K562 (cell line): ENCODE data around the gene RNU6-1. TPM values are rescaled to one million over a fixed set of nuclear protein-coding genes. Genes with fewer than 3 reads are reported as not detected.
A peak's percentile ranks its signal among the peaks of the same experiment; 100 is the strongest.

Source experiments
- ATAC-seq: fragments of 200-7000 bp; cut with Tn5 transposase; 3 replicates; pipeline ENCODE4 v1.9.1; 2020; ENCODE audit warnings: moderate library complexity
- BruUV-seq: library from RNA; stranded (reverse); fragments of 400-500 nt; replicated peaks from 2 replicates; lab custom pipeline; 2021; lab: Mats Ljungman, UMichigan
- CTCF ChIA-PET: fragments of 300-600 bp; formaldehyde crosslinking; extraction: SDS; loops from one replicate; lab custom pipeline; 2021; ENCODE audit warnings: low intra/inter-chr PET ratio; lab: Yijun Ruan, JAX
- POLR2A ChIA-PET: fragments of 300-600, 350-650 bp; sonication (Branson Sonifier 250); formaldehyde crosslinking; extraction: SDS; loops from one replicate; lab custom pipeline; 2021; ENCODE audit warnings: antibody characterized with exemption, inconsistent platforms; lab: Yijun Ruan, JAX
- DNase-seq, 4 experiments: peaks; one replicate each; pipeline versions ENCODE4 v3.0.0 to v3.0.0-alpha.2; 2011 to 2018; ENCODE audit warnings: low spot score in 3 of 4, mixed read lengths in 3 of 4; ENCODE audit errors: extremely low read depth in 1 of 4
- FAIRE-seq: peaks from 2 replicates; lab custom pipeline; 2011; peaks lifted over from hg19 to GRCh38; lab: Jason Lieb, UNC
- H2AFZ ChIP-seq: 2 replicates; pipeline ENCODE4 v1.6.0; 2011; ENCODE audit warnings: low read depth, low read length, control low read depth, inconsistent platforms
- H3K27ac ChIP-seq: fragments of 200-600 bp; 3 replicates; pipeline ENCODE4 v1.8.0; 2011; ENCODE audit warnings: low read depth, mild to moderate bottlenecking, control low read depth, inconsistent platforms, low read length, moderate library complexity, mixed read lengths; ENCODE audit errors: extremely low read depth
- H3K27me3 ChIP-seq, 2 experiments: fragments of 300-600 bp in 1 of 2; 2 replicates in 1 of 2; 3 replicates in 1 of 2; pipeline versions ENCODE4 v1.6.0 to v1.8.0; 2011; ENCODE audit warnings: inconsistent platforms in 2 of 2, low read length in 2 of 2, mild to moderate bottlenecking in 1 of 2, mixed read lengths in 1 of 2, moderate library complexity in 1 of 2; ENCODE audit not compliant: control insufficient read depth in 2 of 2, insufficient read depth in 2 of 2
- H3K36me3 ChIP-seq: fragments of 300-600 bp; 3 replicates; pipeline ENCODE4 v1.8.0; 2011; ENCODE audit warnings: mild to moderate bottlenecking, low read length, inconsistent platforms; ENCODE audit not compliant: control insufficient read depth, insufficient read depth
- H3K4me1 ChIP-seq, 2 experiments: fragments of 200-600 bp in 1 of 2; replicated peaks in 1 of 2; 2 replicates in 1 of 2; 3 replicates in 1 of 2; pipeline versions ENCODE4 v1.5.1 to v1.8.0; 2011; ENCODE audit warnings: inconsistent platforms in 2 of 2, low read length in 2 of 2, mild to moderate bottlenecking in 1 of 2, mixed read lengths in 1 of 2, moderate library complexity in 1 of 2; ENCODE audit not compliant: control insufficient read depth in 2 of 2, insufficient read depth in 2 of 2
- H3K4me2 ChIP-seq: 2 replicates; pipeline ENCODE4 v1.6.1; 2011; ENCODE audit warnings: low read length, control low read depth, inconsistent platforms, mixed read lengths; ENCODE audit not compliant: insufficient read depth
- H3K4me3 ChIP-seq: fragments of 200-600 bp; sonication (generic), shearing (Covaris generic); 2 replicates; pipeline ENCODE4 v1.5.1; 2016; ENCODE audit warnings: control low read depth, inconsistent platforms
- H3K79me2 ChIP-seq: fragments of 200-600 bp; 3 replicates; pipeline ENCODE4 v1.8.0; 2011; ENCODE audit warnings: low read length, inconsistent platforms; ENCODE audit not compliant: control insufficient read depth, insufficient read depth
- H3K9ac ChIP-seq, 2 experiments: 2 replicates each; pipeline versions ENCODE4 v1.6.0 to v1.6.1; 2011; ENCODE audit warnings: low read depth in 2 of 2, low read length in 2 of 2, control low read depth in 1 of 2, inconsistent platforms in 1 of 2, mild to moderate bottlenecking in 1 of 2, mixed read lengths in 1 of 2; ENCODE audit not compliant: insufficient read depth in 1 of 2
- H3K9me1 ChIP-seq: one replicate; pipeline ENCODE4 v1.6.0; 2011; ENCODE audit warnings: inconsistent platforms, mild to moderate bottlenecking, low read length, moderate library complexity; ENCODE audit not compliant: control insufficient read depth, insufficient read depth
- H3K9me3 ChIP-seq: replicated peaks from 2 replicates; pipeline ENCODE4 v1.5.1; 2011; ENCODE audit warnings: low read depth, low read length, inconsistent platforms; ENCODE audit not compliant: control insufficient read depth, insufficient read depth
- H4K20me1 ChIP-seq: replicated peaks from 2 replicates; pipeline ENCODE4 v1.6.1; 2011; ENCODE audit warnings: low read length, inconsistent platforms, mixed read lengths; ENCODE audit not compliant: control insufficient read depth, insufficient read depth
- ATF6 ChIP-seq: sonication (generic); formaldehyde crosslinking; IDR thresholded peaks from 2 replicates; pipeline ENCODE4 v1.4.0; 2020; ENCODE audit warnings: mild to moderate bottlenecking, missing genetic modification reagents
- ETV5 ChIP-seq: sonication (generic); formaldehyde crosslinking; IDR thresholded peaks from 2 replicates; pipeline ENCODE4 v1.4.0; 2020; ENCODE audit warnings: low read depth, mild to moderate bottlenecking, missing genetic modification reagents
- L3MBTL2 ChIP-seq: fragments of 450-650 bp; IDR thresholded peaks from 2 replicates; pipeline ENCODE4 v1.6.1; 2016; ENCODE audit warnings: mild to moderate bottlenecking, moderate library complexity
- MYC ChIP-seq, 2 experiments: fragments of 250-450 bp in 1 of 2; sonication (Bioruptor Pico) in 1 of 2; IDR thresholded peaks; 2 replicates each; pipeline versions ENCODE4 v1.5.1 to v1.6.1; 2012 to 2021; ENCODE audit warnings: low read depth in 2 of 2, borderline replicate concordance in 1 of 2, improper control_type of control experiment in 1 of 2, low read length in 1 of 2, mild to moderate bottlenecking in 1 of 2, moderate library complexity in 1 of 2
- NR2C1 ChIP-seq, 2 experiments: fragments of 450-650 bp; IDR thresholded peaks; 2 replicates each; pipeline ENCODE4 v1.6.1; 2017; ENCODE audit warnings: mild to moderate bottlenecking in 2 of 2, antibody characterized with exemption in 1 of 2, inconsistent platforms in 1 of 2, missing compliant biosample characterization in 1 of 2, missing genetic modification characterization in 1 of 2
- SMC3 ChIP-seq: conservative IDR thresholded peaks from 2 replicates; pipeline ENCODE4 v1.6.1; 2011; ENCODE audit warnings: low read depth, low read length, improper control_type of control experiment; ENCODE audit not compliant: insufficient read depth
- ZNF124 ChIP-seq: sonication (generic); formaldehyde crosslinking; IDR thresholded peaks from 2 replicates; pipeline ENCODE4 v1.8.1; 2022; ENCODE audit warnings: missing genetic modification reagents
- WGBS: fragments of 100-300 bp; shearing (Covaris generic); methylation state at CpG from one replicate; pipeline ENCODE4 v1.1.6; 2016; ENCODE audit warnings: low coverage, mixed read lengths; ENCODE audit not compliant: insufficient coverage; ENCODE audit errors: missing lambda C conversion rate; 5-methylcytosine and 5-hydroxymethylcytosine counted together
- in situ Hi-C: fragments of 300-500 bp; cut with MboI; formaldehyde crosslinking; loops from 4 replicates; pipeline ENCODE4 v1.15.0; 2018; ENCODE audit warnings: inconsistent platforms, mixed read lengths
- intact Hi-C: fragments of 100-400 bp; cut with micrococcal nuclease; formaldehyde crosslinking; loops from 2 replicates; pipeline ENCODE4 v1.14.2; 2022
- polyA plus RNA-seq, 8 experiments: library from polyadenylated mRNA; depleted of rRNA in 4 of 8; stranded (reverse) in 5 of 8; unstranded in 3 of 8; fragments of >200 nt; fragmentation: Nextera tagmentation in 2 of 8; fragmentation: Illumina TruSeq in 1 of 8; extraction: Ambion mirVana in 2 of 8; extraction: Trizol in 1 of 8; gene quantifications; 2 replicates each; pipeline versions ENCODE4 v1.2.1 to v1.2.3, GENCODE V29; 2011 to 2014; ENCODE audit warnings: inconsistent platforms in 1 of 8, missing spikeins in 1 of 8
- total RNA-seq, 7 experiments: library from RNA; depleted of rRNA in 6 of 7; stranded (reverse); fragments of >200 nt in 6 of 7; fragmentation: Illumina TruSeq in 2 of 7; extraction: Trizol in 2 of 7; gene quantifications; 2 replicates each; pipeline versions ENCODE4 v1.2.1 to v1.2.3, GENCODE V29; 2011 to 2021; ENCODE audit warnings: low replicate concordance in 1 of 7
- TF ChIP-seq, protein P1 (sequence below): fragments of 250-450 bp; sonication (Bioruptor Pico); IDR thresholded peaks from 2 replicates; pipeline ENCODE4 v1.4.0; 2020; ENCODE audit warnings: mild to moderate bottlenecking, moderate library complexity, borderline replicate concordance
- TF ChIP-seq, protein P2 (sequence below): fragments of 450-650 bp; IDR thresholded peaks from 2 replicates; pipeline ENCODE4 v1.6.1; 2018; ENCODE audit warnings: mild to moderate bottlenecking, low read depth; ENCODE audit not compliant: partially characterized antibody

RNU6-1 gene
- total and polyA plus RNA-seq, 9 of the 15 experiments (the other 6 are each of a cell fraction or from before 2014, with no cell fraction given): not detected

DNA sequence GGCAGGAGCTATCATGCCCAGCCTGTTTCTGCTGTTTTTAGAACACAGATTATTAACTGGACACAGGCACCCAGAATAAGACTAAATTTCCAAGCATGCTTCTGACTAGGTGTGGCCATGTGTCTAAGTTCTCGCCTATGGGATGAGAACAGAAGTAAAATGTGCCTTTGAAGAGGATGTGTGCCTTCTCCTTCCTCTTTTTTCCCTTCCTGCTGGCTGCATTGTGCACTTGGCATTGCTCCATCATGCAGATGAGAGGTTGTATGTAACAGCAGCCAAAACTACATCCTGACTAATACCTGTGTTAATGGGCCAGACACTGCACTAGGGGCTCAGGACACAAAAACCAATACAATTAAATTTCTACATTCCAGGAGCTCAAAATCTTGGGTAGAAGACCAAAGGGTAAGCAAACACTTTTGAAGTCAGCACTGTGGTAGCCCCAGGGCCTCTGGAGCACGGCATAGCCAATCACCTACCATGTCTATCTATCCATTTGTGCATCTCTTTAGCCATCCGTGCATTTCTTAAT is 40.9 kb upstream of the RNU6-1 start:
- peaks cover 38 to 64% of the 10 kb centered on the region in 2 experiments for H3K4me1 ChIP-seq
- H3K27ac ChIP-seq: 0 out of 3 replicates have a peak overlapping the region, but pooled peaks have one; percentile 23
- H3K9ac ChIP-seq: no peak overlapping the region
- H2AFZ ChIP-seq: peak overlapping the region; percentile 92
- 41% methylated on average over 3 of the region's 3 CpGs for WGBS
- no peaks in the 10 kb centered on the region for H4K20me1 ChIP-seq
- no peaks in the 10 kb centered on the region for H3K27me3 ChIP-seq
- no peaks in the 10 kb centered on the region for H3K79me2 ChIP-seq
- in situ Hi-C loops: no loop called here
- H3K4me3 ChIP-seq: no peak overlapping the region
- peak; percentile 15 for FAIRE-seq
- intact Hi-C loops: loop anchor here (5.0 kb wide), 2 partner anchors 42 to 172 kb away; partner anchors contain the start of gene PIAS1
- no peaks in the 10 kb centered on the region for H3K9me1 ChIP-seq
- CTCF ChIA-PET: no interaction called here
- no peak for ATAC-seq
- H3K36me3 ChIP-seq: no peaks in the 10 kb centered on the region
- BruUV-seq: no TSS peak
- H3K4me2 ChIP-seq: no peak overlapping the region
- POLR2A ChIA-PET: interaction anchor here (1.1 kb wide), 1 partner anchor 10 kb away, joined by 3 read pairs; no protein-coding TSS in a partner anchor
- no peaks in the 10 kb centered on the region for H3K9me3 ChIP-seq
- DNase-seq: peak in 1 of 4 experiments; percentile 49
- TF ChIP-seq, protein P1, sequence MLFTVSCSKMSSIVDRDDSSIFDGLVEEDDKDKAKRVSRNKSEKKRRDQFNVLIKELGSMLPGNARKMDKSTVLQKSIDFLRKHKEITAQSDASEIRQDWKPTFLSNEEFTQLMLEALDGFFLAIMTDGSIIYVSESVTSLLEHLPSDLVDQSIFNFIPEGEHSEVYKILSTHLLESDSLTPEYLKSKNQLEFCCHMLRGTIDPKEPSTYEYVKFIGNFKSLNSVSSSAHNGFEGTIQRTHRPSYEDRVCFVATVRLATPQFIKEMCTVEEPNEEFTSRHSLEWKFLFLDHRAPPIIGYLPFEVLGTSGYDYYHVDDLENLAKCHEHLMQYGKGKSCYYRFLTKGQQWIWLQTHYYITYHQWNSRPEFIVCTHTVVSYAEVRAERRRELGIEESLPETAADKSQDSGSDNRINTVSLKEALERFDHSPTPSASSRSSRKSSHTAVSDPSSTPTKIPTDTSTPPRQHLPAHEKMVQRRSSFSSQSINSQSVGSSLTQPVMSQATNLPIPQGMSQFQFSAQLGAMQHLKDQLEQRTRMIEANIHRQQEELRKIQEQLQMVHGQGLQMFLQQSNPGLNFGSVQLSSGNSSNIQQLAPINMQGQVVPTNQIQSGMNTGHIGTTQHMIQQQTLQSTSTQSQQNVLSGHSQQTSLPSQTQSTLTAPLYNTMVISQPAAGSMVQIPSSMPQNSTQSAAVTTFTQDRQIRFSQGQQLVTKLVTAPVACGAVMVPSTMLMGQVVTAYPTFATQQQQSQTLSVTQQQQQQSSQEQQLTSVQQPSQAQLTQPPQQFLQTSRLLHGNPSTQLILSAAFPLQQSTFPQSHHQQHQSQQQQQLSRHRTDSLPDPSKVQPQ (CRISPR knock-in tag): no peak
- TF ChIP-seq, protein P2, sequence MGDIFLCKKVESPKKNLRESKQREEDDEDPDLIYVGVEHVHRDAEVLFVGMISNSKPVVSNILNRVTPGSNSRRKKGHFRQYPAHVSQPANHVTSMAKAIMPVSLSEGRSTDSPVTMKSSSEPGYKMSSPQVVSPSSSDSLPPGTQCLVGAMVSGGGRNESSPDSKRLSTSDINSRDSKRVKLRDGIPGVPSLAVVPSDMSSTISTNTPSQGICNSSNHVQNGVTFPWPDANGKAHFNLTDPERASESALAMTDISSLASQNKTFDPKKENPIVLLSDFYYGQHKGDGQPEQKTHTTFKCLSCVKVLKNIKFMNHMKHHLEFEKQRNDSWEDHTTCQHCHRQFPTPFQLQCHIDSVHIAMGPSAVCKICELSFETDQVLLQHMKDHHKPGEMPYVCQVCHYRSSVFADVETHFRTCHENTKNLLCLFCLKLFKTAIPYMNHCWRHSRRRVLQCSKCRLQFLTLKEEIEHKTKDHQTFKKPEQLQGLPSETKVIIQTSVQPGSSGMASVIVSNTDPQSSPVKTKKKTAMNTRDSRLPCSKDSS: no peak
- TF ChIP-seq ETV5: no peak
- peak; percentile 74; the same call in 1 of the 2 replicates for TF ChIP-seq ATF6 (CRISPR knock-in tag)
- TF ChIP-seq L3MBTL2: peak; percentile 46; the same call in 1 of the 2 replicates
- TF ChIP-seq SMC3: no peak
- no peak for TF ChIP-seq ZNF124 (CRISPR knock-in tag)
- peak; percentile 40; the same call in 1 of the 2 replicates for TF ChIP-seq MYC (IDR thresholded peaks at IDR 0.05; ENCODE audit: low read depth, low read length)
- no peak for TF ChIP-seq MYC (CRISPR knock-in tag; IDR thresholded peaks at IDR 0.05; ENCODE audit: borderline replicate concordance, low read depth)
- TF ChIP-seq NR2C1 (IDR thresholded peaks at IDR 0.05): no peak
- no peak for TF ChIP-seq NR2C1 (tag; IDR thresholded peaks at IDR 0.05)
